ENCODE data around the gene SH3BP1. TPM values are rescaled to one million over a fixed set of nuclear protein-coding genes. Genes with fewer than 3 reads are reported as not detected.

The SH3BP1 gene
- total and polyA plus RNA-seq, 2 experiments from 2014 or later = 9.5 to 46.7 TPM

DNA sequence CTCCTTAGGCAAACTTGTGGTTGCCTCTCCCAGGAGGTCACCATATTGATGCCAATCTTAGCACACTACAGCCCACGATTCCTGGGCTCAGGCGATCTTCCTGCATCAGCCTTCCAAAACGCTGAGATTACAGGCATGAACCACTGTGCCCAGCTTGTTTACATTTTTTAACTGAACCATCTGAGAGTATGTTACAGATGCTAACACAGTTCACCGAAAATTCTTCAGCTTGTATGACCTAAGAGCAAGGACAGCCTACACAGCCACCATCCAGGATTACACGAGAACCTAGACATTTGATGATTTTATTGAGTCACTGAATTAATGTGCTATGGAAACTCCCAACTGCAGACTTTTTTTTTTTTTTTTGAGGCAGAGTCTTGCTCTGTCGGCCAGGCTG is 30.1 kb downstream of the SH3BP1 start:
- Mint-ChIP-seq H3K27me3 (ENCODE audit: insufficient read depth, low read depth, poor library complexity) (peaks cover 16% of the 10 kb centered on the region), H3K9me3 (no peaks in the 10 kb centered on the region), H3K4me1 (peaks cover 5% of the 10 kb centered on the region; the same call in 1 of the 3 replicates), H3K36me3 (ENCODE audit: low read depth) (peaks cover 24% of the 10 kb centered on the region), H3K27ac (no peak overlapping the region), H3K4me3 (no peak overlapping the region)
- no peaks in the 10 kb centered on the region; the same call in 1 of the 2 replicates for H3K4me1 ChIP-seq (ENCODE audit: insufficient read depth)
- H3K4me2 ChIP-seq = no peak overlapping the region
- no peak overlapping the region for H2AFZ ChIP-seq
- no peaks in the 10 kb centered on the region; the same call in 1 of the 2 replicates for H4K20me1 ChIP-seq (replicated peaks; ENCODE audit: insufficient read depth)
- H3K36me3 ChIP-seq (ENCODE audit: insufficient read depth) = no peaks in the 10 kb centered on the region
- H3K4me3 ChIP-seq = no peak overlapping the region
- DNase-seq (ENCODE audit: low spot score) = no peak
- H3F3A ChIP-seq (replicated peaks; ENCODE audit: low read depth) = 0 out of 2 replicates have a peak, but pooled peaks cover 11% of the 10 kb centered on the region
- TF ChIP-seq ZNF114 (CRISPR knock-in tag; IDR thresholded peaks at IDR 0.05) (no peak), JUNB (IDR thresholded peaks at IDR 0.05; ENCODE audit: unreplicated experiment) (no peak), ZNF331 (CRISPR knock-in tag; IDR thresholded peaks at IDR 0.05; ENCODE audit: low read depth) (no peak)
- no peak overlapping the region for H3K27ac ChIP-seq (ENCODE audit: low read depth)
- H3K79me2 ChIP-seq (replicated peaks; ENCODE audit: insufficient read depth) = peaks cover 5% of the 10 kb centered on the region
- H3K9me2 ChIP-seq (ENCODE audit: insufficient read depth) = no peaks in the 10 kb centered on the region
- no peak for ATAC-seq
- H3K27me3 ChIP-seq (ENCODE audit: insufficient read depth) = no peaks in the 10 kb centered on the region

DNA sequence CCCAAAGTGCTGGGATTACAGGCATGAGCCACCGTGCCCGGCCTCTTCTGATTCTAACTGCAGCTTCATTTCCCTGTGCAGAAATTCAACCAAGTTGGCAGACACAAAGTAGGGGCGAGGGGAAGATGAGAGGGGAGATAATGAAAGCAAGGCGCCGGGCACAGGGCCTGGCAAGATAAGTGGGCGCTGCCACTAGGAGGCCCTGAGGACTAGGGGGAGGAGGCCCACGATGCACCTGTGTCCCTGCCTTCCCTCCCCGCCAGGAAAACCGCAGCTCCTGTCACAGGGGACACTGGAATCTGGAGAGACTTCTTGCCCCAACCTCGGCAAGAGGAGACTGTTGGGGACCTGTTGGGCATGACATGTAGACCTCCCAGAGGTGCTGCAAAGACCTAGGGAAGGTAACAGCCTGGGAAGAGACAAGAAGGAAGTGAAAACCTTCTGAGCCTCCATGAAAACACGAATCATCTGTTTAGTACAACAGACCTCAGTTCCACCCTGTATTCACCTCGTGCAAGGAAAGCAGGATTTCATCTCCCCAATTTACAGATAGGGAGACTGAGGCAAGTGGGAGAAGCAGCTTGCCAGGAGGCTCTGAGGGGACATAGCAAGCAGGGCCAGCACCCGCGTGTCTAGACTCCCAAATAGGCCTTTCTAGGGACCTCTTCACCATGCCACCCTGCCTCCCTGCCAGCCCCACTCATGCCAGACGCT is 32.9 kb downstream of the SH3BP1 start:
- H3K9me3 Mint-ChIP-seq = no peaks in the 10 kb centered on the region
- no peak overlapping the region; the same call in 2 of the 3 replicates for H3K4me3 Mint-ChIP-seq
- TF ChIP-seq EZH2phosphoT487 (IDR thresholded peaks at IDR 0.05; ENCODE audit: unreplicated experiment) = no peak
- no peak for TF ChIP-seq CREB1 (CRISPR knock-in tag; IDR thresholded peaks at IDR 0.05; ENCODE audit: low read depth)
- no peak for TF ChIP-seq JUNB (IDR thresholded peaks at IDR 0.05; ENCODE audit: unreplicated experiment)
- no peak for TF ChIP-seq ZNF114 (CRISPR knock-in tag; IDR thresholded peaks at IDR 0.05)
- TF ChIP-seq, protein P1, sequence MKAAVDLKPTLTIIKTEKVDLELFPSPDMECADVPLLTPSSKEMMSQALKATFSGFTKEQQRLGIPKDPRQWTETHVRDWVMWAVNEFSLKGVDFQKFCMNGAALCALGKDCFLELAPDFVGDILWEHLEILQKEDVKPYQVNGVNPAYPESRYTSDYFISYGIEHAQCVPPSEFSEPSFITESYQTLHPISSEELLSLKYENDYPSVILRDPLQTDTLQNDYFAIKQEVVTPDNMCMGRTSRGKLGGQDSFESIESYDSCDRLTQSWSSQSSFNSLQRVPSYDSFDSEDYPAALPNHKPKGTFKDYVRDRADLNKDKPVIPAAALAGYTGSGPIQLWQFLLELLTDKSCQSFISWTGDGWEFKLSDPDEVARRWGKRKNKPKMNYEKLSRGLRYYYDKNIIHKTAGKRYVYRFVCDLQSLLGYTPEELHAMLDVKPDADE (IDR thresholded peaks at IDR 0.05) = no peak
- TF ChIP-seq POLR2AphosphoS5 (IDR thresholded peaks at IDR 0.05; ENCODE audit: low read depth) = no peak
- TF ChIP-seq STAT1 (IDR thresholded peaks at IDR 0.05; ENCODE audit: unreplicated experiment) = no peak
- TF ChIP-seq, protein P2, sequence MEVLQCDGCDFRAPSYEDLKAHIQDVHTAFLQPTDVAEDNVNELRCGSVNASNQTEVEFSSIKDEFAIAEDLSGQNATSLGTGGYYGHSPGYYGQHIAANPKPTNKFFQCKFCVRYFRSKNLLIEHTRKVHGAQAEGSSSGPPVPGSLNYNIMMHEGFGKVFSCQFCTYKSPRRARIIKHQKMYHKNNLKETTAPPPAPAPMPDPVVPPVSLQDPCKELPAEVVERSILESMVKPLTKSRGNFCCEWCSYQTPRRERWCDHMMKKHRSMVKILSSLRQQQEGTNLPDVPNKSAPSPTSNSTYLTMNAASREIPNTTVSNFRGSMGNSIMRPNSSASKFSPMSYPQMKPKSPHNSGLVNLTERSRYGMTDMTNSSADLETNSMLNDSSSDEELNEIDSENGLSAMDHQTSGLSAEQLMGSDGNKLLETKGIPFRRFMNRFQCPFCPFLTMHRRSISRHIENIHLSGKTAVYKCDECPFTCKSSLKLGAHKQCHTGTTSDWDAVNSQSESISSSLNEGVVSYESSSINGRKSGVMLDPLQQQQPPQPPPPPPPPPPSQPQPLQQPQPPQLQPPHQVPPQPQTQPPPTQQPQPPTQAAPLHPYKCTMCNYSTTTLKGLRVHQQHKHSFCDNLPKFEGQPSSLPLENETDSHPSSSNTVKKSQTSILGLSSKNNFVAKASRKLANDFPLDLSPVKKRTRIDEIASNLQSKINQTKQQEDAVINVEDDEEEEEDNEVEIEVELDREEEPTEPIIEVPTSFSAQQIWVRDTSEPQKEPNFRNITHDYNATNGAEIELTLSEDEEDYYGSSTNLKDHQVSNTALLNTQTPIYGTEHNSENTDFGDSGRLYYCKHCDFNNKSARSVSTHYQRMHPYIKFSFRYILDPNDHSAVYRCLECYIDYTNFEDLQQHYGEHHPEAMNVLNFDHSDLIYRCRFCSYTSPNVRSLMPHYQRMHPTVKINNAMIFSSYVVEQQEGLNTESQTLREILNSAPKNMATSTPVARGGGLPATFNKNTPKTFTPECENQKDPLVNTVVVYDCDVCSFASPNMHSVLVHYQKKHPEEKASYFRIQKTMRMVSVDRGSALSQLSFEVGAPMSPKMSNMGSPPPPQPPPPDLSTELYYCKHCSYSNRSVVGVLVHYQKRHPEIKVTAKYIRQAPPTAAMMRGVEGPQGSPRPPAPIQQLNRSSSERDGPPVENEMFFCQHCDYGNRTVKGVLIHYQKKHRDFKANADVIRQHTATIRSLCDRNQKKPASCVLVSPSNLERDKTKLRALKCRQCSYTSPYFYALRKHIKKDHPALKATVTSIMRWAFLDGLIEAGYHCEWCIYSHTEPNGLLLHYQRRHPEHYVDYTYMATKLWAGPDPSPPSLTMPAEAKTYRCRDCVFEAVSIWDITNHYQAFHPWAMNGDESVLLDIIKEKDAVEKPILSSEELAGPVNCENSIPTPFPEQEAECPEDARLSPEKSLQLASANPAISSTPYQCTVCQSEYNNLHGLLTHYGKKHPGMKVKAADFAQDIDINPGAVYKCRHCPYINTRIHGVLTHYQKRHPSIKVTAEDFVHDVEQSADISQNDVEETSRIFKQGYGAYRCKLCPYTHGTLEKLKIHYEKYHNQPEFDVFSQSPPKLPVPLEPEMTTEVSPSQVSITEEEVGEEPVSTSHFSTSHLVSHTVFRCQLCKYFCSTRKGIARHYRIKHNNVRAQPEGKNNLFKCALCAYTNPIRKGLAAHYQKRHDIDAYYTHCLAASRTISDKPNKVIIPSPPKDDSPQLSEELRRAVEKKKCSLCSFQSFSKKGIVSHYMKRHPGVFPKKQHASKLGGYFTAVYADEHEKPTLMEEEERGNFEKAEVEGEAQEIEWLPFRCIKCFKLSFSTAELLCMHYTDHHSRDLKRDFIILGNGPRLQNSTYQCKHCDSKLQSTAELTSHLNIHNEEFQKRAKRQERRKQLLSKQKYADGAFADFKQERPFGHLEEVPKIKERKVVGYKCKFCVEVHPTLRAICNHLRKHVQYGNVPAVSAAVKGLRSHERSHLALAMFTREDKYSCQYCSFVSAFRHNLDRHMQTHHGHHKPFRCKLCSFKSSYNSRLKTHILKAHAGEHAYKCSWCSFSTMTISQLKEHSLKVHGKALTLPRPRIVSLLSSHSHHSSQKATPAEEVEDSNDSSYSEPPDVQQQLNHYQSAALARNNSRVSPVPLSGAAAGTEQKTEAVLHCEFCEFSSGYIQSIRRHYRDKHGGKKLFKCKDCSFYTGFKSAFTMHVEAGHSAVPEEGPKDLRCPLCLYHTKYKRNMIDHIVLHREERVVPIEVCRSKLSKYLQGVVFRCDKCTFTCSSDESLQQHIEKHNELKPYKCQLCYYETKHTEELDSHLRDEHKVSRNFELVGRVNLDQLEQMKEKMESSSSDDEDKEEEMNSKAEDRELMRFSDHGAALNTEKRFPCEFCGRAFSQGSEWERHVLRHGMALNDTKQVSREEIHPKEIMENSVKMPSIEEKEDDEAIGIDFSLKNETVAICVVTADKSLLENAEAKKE (CRISPR knock-in tag; IDR thresholded peaks at IDR 0.05) = no peak
- TF ChIP-seq EZH2 (IDR thresholded peaks at IDR 0.05; ENCODE audit: low read depth, unreplicated experiment) = no peak

More for the DNA sequence above, 32.9 kb downstream of the SH3BP1 start:
- ATAC-seq = no peak
- Histone ChIP-seq H3F3A (replicated peaks; ENCODE audit: low read depth) (peaks cover 24% of the 10 kb centered on the region; the same call in 1 of the 2 replicates), H3K27ac (ENCODE audit: low read depth) (no peak overlapping the region), H3K4me2 (no peak overlapping the region), H2AFZ (no peak overlapping the region), H3K27me3 (ENCODE audit: insufficient read depth) (no peaks in the 10 kb centered on the region), H3K4me3 (no peak overlapping the region), H3K36me3 (ENCODE audit: insufficient read depth) (no peaks in the 10 kb centered on the region), H3K79me2 (replicated peaks; ENCODE audit: insufficient read depth) (no peaks in the 10 kb centered on the region), H4K20me1 (replicated peaks; ENCODE audit: insufficient read depth) (no peaks in the 10 kb centered on the region; the same call in 1 of the 2 replicates), H3K9me2 (ENCODE audit: insufficient read depth) (no peaks in the 10 kb centered on the region), H3K4me1 (ENCODE audit: insufficient read depth) (peaks cover 11% of the 10 kb centered on the region; the same call in 1 of the 2 replicates)
- Mint-ChIP-seq H3K36me3 (ENCODE audit: low read depth) (peaks cover 9% of the 10 kb centered on the region; the same call in 2 of the 3 replicates), H3K27ac (no peak overlapping the region), H3K27me3 (ENCODE audit: insufficient read depth, low read depth, poor library complexity) (peaks cover 17% of the 10 kb centered on the region), H3K4me1 (peaks cover 16% of the 10 kb centered on the region)
- no peak for DNase-seq (ENCODE audit: low spot score)

All from GM23338 (cell line).